Testis (tissue), 2 donors: ENCODE results near the gene TRMT2A.

ENCODE experiments used
- CTCF ChIP-seq, 3 experiments: fragments of 450-650 bp in 2 of 3; fragments of 200-600 bp in 1 of 3; sonication (generic) in 1 of 3; IDR thresholded peaks; one replicate each; pipeline ENCODE4 v1.5.1; 2016 to 2019; ENCODE audit warnings: antibody characterized with exemption in 3 of 3, mild to moderate bottlenecking in 2 of 3, moderate library complexity in 1 of 3
- POLR2A ChIP-seq: fragments of 450-650 bp; IDR thresholded peaks from one replicate; pipeline ENCODE4 v1.6.1; 2017; ENCODE audit warnings: antibody characterized with exemption, mild to moderate bottlenecking, moderate library complexity

GRCh38 chr22:20084547-20085413 is 32.2 kb downstream of the TRMT2A start:
- TF ChIP-seq CTCF (IDR thresholded peaks at IDR 0.05): peak in 1 of 3 experiments; percentile 21
- TF ChIP-seq POLR2A: no peak
